GM18517 (cell line): ENCODE measurements around the gene LRRC4C.

Experiments used
- ATAC-seq: cut with Tn5 transposase; IDR thresholded peaks from one replicate; pipeline ENCODE4 v1.9.1; 2021; ENCODE audit warnings: mild to moderate bottlenecking, moderate library complexity; ENCODE audit not compliant: unreplicated experiment

The LRRC4C gene

GRCh38 chr11:41459465-41460401, at the start of gene LRRC4C:
LRRC4C (minus strand) TSS chr11:41459652.
- ATAC-seq: no peak

GRCh38 chr11:41508121-41508520, 48.7 kb upstream of the LRRC4C start:
- no peak for ATAC-seq

GRCh38 chr11:41499429-41499828, 40.0 kb upstream of the LRRC4C start:
- ATAC-seq: no peak

GRCh38 chr11:41498726-41499125, 39.3 kb upstream of the LRRC4C start:
- ATAC-seq: no peak

- no peak for ATAC-seq
These were observed 38.5 kb upstream of the LRRC4C start for GRCh38 chr11:41497974-41498373.

- no peak for ATAC-seq
These were observed 35.3 kb upstream of the LRRC4C start for GRCh38 chr11:41494716-41495115.

- no peak for ATAC-seq
These were observed 27.0 kb upstream of the LRRC4C start for GRCh38 chr11:41486424-41486823.

- no peak for ATAC-seq
These were observed 24.5 kb upstream of the LRRC4C start for GRCh38 chr11:41483956-41484355.

GRCh38 chr11:41479179-41479578, 19.7 kb upstream of the LRRC4C start:
- no peak for ATAC-seq

- no peak for ATAC-seq
These were observed 1.7 kb upstream of the LRRC4C start for GRCh38 chr11:41461057-41461681.

GRCh38 chr11:41458641-41459040, 811 bp downstream of the LRRC4C start:
- no peak for ATAC-seq

- ATAC-seq: no peak
These were observed 1.3 kb downstream of the LRRC4C start for GRCh38 chr11:41458154-41458553.

GRCh38 chr11:41457216-41458014, 2.0 kb downstream of the LRRC4C start:
- no peak for ATAC-seq

- no peak for ATAC-seq
These were observed 3.2 kb downstream of the LRRC4C start for GRCh38 chr11:41456269-41456668.

GRCh38 chr11:41451011-41451410, 8.4 kb downstream of the LRRC4C start:
- ATAC-seq: no peak

- ATAC-seq: no peak
These were observed 9.9 kb downstream of the LRRC4C start for GRCh38 chr11:41449483-41450050.

- no peak for ATAC-seq
These were observed 12.9 kb downstream of the LRRC4C start for GRCh38 chr11:41446566-41446965.

GRCh38 chr11:41446107-41446506, 13.3 kb downstream of the LRRC4C start:
- no peak for ATAC-seq

- no peak for ATAC-seq
These were observed 22.4 kb downstream of the LRRC4C start for GRCh38 chr11:41437006-41437490.

- no peak for ATAC-seq
These were observed 23.9 kb downstream of the LRRC4C start for GRCh38 chr11:41435531-41435930.

- no peak for ATAC-seq
These were observed 27.7 kb downstream of the LRRC4C start for GRCh38 chr11:41431784-41432183.
